SK-N-SH (cell line): ENCODE measurements around the gene FOSL1.

ENCODE experiments used
- MEF2A ChIP-seq: IDR thresholded peaks from 2 replicates; pipeline ENCODE4 v1.4.0; 2012; ENCODE audit warnings: low read depth, borderline replicate concordance
- PBX3 ChIP-seq: IDR thresholded peaks from 2 replicates; pipeline ENCODE4; 2012
- SIN3A ChIP-seq: IDR thresholded peaks from 2 replicates; pipeline ENCODE4 v1.6.1; 2012; ENCODE audit warnings: low read depth, mild to moderate bottlenecking, low read length, moderate library complexity, borderline replicate concordance

GRCh38 chr11:65944191-65944590, 44.0 kb upstream of the FOSL1 start:
- TF ChIP-seq SIN3A (no peak), PBX3 (no peak), MEF2A (no peak)
